Spleen (tissue), 11 donors: ENCODE measurements around the gene ARHGAP24. TPM values are rescaled to one million over a fixed set of nuclear protein-coding genes. Genes with fewer than 3 reads are reported as not detected.
A peak's percentile ranks its signal among the peaks of the same experiment; 100 is the strongest.

Experiments
- DNase-seq: peaks from one replicate; pipeline ENCODE4 v3.0.0-alpha.2; 2020
- H3K27ac ChIP-seq, 8 donors: fragments of 200-600 bp; sonication (generic) in 7 of 8; 1 replicate in 4 of 8; 2 replicates in 4 of 8; pipeline versions ENCODE4 v1.5.0 to v1.8.0; 2016 to 2021; ENCODE audit warnings: inconsistent platforms in 4 of 8, mild to moderate bottlenecking in 4 of 8, moderate library complexity in 1 of 8
- H3K27me3 ChIP-seq, 7 donors: fragments of 200-600 bp; sonication (generic) in 6 of 7; replicated peaks in 1 of 7; 1 replicate in 4 of 7; 2 replicates in 3 of 7; pipeline versions ENCODE4 v1.5.0 to v1.8.0; 2016 to 2021; ENCODE audit warnings: inconsistent platforms in 3 of 7, mild to moderate bottlenecking in 1 of 7
- H3K36me3 ChIP-seq, 6 donors: fragments of 200-600 bp; sonication (generic) in 5 of 6; 1 replicate in 4 of 6; 2 replicates in 2 of 6; pipeline versions ENCODE4 v1.5.0 to v1.8.0; 2016 to 2021; ENCODE audit warnings: inconsistent platforms in 2 of 6
- H3K4me1 ChIP-seq, 6 donors: fragments of 200-600 bp; sonication (generic) in 5 of 6; 1 replicate in 3 of 6; 2 replicates in 3 of 6; pipeline versions ENCODE4 v1.5.0 to v1.8.0; 2016 to 2021; ENCODE audit warnings: inconsistent platforms in 3 of 6
- H3K4me3 ChIP-seq, 8 donors: fragments of 200-600 bp; sonication (generic) in 7 of 8; 1 replicate in 4 of 8; 2 replicates in 4 of 8; pipeline versions ENCODE4 v1.5.0 to v1.8.0; 2016 to 2021; ENCODE audit warnings: inconsistent platforms in 4 of 8, mild to moderate bottlenecking in 4 of 8, moderate library complexity in 2 of 8
- H3K9me3 ChIP-seq, 8 donors: fragments of 200-600 bp; sonication (generic) in 7 of 8; 1 replicate in 4 of 8; 2 replicates in 4 of 8; pipeline versions ENCODE4 v1.5.0 to v1.8.0; 2016 to 2021; ENCODE audit warnings: inconsistent platforms in 4 of 8
- POLR2A ChIP-seq, 3 donors: fragments of 450-650 bp; IDR thresholded peaks; one replicate each; pipeline ENCODE4 v1.5.1; 2017; ENCODE audit warnings: antibody characterized with exemption in 3 of 3, mild to moderate bottlenecking in 1 of 3
- POLR2AphosphoS5 ChIP-seq, 3 donors: sonication (generic); formaldehyde crosslinking; IDR thresholded peaks; one replicate each; pipeline ENCODE4 v1.5.1; 2017; ENCODE audit warnings: antibody characterized with exemption in 3 of 3
- WGBS, 5 donors: extraction: QIAGEN DNeasy Blood & Tissue Kit in 3 of 5; methylation state at CpG; one replicate each; pipeline versions ENCODE4 v1.1.5 to v1.1.7; 2013 to 2018; 5-methylcytosine and 5-hydroxymethylcytosine counted together
- intact Hi-C: fragments of 100-400 bp; cut with DNase I; formaldehyde crosslinking; loops from one replicate; pipeline ENCODE4 v1.15.0; 2023; ENCODE audit warnings: low total_unique reads
- polyA plus RNA-seq, 3 donors: library from polyadenylated mRNA; stranded (reverse); fragments of 200-250 nt; gene quantifications; one replicate each; pipeline ENCODE4 v1.2.1, GENCODE V29; 2013
- total RNA-seq, 7 donors: library from RNA; depleted of rRNA in 3 of 7; stranded (reverse); fragments of >200 nt in 3 of 7; fragmentation: NEBNext Ultra II Directional in 4 of 7; extraction: Animal tissue kit (Norgen Biotek cat#: 25700) in 4 of 7; gene quantifications; one replicate each; pipeline versions ENCODE4 v1.1.0 to v1.2.1, GENCODE V29; 2016 to 2021
- TF ChIP-seq, protein P1 (sequence below), 11 experiments: fragments of 200-600 bp in 7 of 11; fragments of 450-650 bp in 4 of 11; sonication (generic) in 4 of 11; IDR thresholded peaks in 8 of 11; conservative IDR thresholded peaks in 3 of 11; 1 replicate in 7 of 11; 2 replicates in 4 of 11; pipeline versions ENCODE4 v1.4.0 to v1.8.0; 2016 to 2021; ENCODE audit warnings: antibody characterized with exemption in 11 of 11, inconsistent platforms in 4 of 11, mild to moderate bottlenecking in 1 of 11
- donor health status: healthy with polysubstance abuse.
- donor health status: DM: no; HTN: no; CAD: no; lungs with moderate emphysema.
- donor health status: DM: no; HTN: no; CAD: no.
- donor health status: Bipolar disorder and iron deficiency.
- donor health status: healthy.
- donor health status: DM: no; HTN: no; CAD: no.
- donor health status: DM: yes; HTN: yes; CAD: no.

The ARHGAP24 gene
- total and polyA plus RNA-seq, 10 donors = 23.1 to 199 (median 130) TPM

DNA sequence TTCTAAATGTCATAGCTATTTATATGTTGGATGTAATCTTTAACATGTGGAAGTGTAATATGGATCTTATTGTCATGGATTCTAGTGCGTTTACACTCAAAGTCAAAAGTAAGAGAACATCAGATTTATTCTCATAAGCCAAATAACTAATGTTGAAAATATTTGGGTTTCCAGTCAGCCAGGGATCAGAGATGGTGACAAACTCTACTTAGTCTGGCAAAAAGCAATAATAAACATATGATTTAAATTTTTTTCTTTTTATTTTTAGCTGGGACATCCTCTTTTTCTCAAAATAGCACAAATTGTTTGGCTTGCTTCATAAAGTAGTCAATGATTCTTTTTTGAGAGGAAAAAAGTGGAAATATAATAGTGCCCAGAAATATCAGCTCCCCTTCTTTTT is 392.3 kb downstream of the ARHGAP24 start:
- intact Hi-C loops = no loop called here

DNA sequence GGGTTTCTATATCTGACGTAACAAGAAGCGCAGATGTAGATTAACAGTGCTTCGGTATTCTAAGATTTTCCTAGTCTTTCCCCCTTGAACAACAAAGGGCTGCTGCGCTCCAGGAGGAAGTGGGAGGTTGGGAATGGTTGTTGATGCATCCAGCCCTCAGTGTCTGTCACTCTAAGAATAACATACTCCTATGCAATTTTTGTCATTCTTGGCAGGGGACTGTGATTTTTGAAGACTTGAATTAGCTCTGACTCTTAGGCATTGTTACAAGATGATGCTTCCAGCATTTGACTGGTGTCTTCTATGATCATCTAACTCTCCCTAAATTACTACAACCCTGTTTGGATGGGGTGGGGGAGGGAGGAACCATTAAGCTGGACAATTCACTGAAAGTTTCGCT is 394.2 kb downstream of the ARHGAP24 start:
- 63 to 71% (median 69%) methylated on average over 5 of the region's 5 CpGs for WGBS, 5 donors
- Histone ChIP-seq H3K4me1 (peaks cover 0 to 12% (median 4%) of the 10 kb centered on the region in 6 donors), H3K9me3 (no peaks in the 10 kb centered on the region), H3K27me3 (no peaks in the 10 kb centered on the region), H3K27ac (peak overlapping the region in 2 of 8 donors; percentile 4 to 16), H3K4me3 (no peak overlapping the region), H3K36me3 (no peaks in the 10 kb centered on the region)
- TF ChIP-seq POLR2AphosphoS5 (IDR thresholded peaks at IDR 0.05) = no peak
- TF ChIP-seq, protein P1, sequence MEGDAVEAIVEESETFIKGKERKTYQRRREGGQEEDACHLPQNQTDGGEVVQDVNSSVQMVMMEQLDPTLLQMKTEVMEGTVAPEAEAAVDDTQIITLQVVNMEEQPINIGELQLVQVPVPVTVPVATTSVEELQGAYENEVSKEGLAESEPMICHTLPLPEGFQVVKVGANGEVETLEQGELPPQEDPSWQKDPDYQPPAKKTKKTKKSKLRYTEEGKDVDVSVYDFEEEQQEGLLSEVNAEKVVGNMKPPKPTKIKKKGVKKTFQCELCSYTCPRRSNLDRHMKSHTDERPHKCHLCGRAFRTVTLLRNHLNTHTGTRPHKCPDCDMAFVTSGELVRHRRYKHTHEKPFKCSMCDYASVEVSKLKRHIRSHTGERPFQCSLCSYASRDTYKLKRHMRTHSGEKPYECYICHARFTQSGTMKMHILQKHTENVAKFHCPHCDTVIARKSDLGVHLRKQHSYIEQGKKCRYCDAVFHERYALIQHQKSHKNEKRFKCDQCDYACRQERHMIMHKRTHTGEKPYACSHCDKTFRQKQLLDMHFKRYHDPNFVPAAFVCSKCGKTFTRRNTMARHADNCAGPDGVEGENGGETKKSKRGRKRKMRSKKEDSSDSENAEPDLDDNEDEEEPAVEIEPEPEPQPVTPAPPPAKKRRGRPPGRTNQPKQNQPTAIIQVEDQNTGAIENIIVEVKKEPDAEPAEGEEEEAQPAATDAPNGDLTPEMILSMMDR (IDR thresholded peaks at IDR 0.05 in 8 of 11, conservative IDR thresholded peaks at IDR 0.05 in 3 of 11) = no peak
- TF ChIP-seq POLR2A (IDR thresholded peaks at IDR 0.05) = no peak
- DNase-seq = no peak
- intact Hi-C loops = no loop called here

More for the DNA sequence above, 392.3 kb downstream of the ARHGAP24 start:
- no peaks in the 10 kb centered on the region for H3K36me3 ChIP-seq
- no peak for DNase-seq
- peaks cover 0 to 12% (median 4%) of the 10 kb centered on the region in 6 donors for H3K4me1 ChIP-seq
- TF ChIP-seq POLR2AphosphoS5 (IDR thresholded peaks at IDR 0.05) (no peak), POLR2A (IDR thresholded peaks at IDR 0.05) (no peak)
- TF ChIP-seq, protein P1 (IDR thresholded peaks at IDR 0.05 in 8 of 11, conservative IDR thresholded peaks at IDR 0.05 in 3 of 11) = no peak
- 85 to 94% (median 88%) methylated on average over 1 of the region's 1 CpG for WGBS, 5 donors
- H3K27ac ChIP-seq = peak overlapping the region in 1 of 8 donors; percentile 31
- no peaks in the 10 kb centered on the region for H3K9me3 ChIP-seq
- no peaks in the 10 kb centered on the region for H3K27me3 ChIP-seq
- no peak overlapping the region for H3K4me3 ChIP-seq

DNA sequence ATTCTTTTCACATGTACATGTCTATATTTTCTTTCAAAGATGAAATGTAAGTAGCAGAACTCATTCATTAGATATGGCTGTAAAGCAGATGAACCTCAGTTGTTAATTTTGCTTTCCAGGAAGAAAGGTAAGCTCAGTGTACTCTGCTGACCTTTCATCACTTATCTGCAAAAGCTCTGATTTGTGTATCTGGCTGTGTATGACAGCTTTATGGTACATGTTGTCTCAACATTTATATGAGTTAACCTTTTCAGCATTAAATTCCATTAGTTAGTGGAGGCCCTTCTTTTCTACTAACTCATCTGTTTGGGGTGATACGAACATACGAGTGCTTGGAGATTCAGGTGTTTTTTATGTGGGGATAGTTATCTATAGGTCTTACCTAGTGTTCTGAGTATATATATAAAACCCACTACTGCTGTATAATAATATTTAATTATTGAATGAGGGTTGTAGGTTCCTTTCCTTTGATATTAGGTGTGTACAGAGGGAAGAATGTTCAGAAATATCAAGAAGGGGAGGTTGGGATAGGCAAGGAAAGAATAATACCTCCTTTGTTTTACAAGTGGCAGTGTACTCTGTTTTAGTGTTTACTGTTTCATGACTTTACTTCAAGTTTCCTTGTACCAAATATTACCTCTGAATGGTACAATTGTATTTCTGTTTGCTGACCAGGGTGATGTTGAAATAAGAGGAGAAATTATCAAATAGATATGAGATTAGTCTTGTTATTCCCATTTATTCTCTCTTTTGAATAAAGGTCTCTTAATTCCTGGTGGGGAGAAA is 395.5 kb downstream of the ARHGAP24 start:
- WGBS, 5 donors = 93 to 98% (median 95%) methylated on average over 2 of the region's 2 CpGs
- H3K36me3 ChIP-seq = no peaks in the 10 kb centered on the region
- intact Hi-C loops = no loop called here
- DNase-seq = no peak
- H3K27me3 ChIP-seq = no peaks in the 10 kb centered on the region
- H3K27ac ChIP-seq = no peak overlapping the region
- TF ChIP-seq, protein P1 (IDR thresholded peaks at IDR 0.05 in 8 of 11, conservative IDR thresholded peaks at IDR 0.05 in 3 of 11) = no peak
- no peak for TF ChIP-seq POLR2A (IDR thresholded peaks at IDR 0.05)
- no peak for TF ChIP-seq POLR2AphosphoS5 (IDR thresholded peaks at IDR 0.05)
- no peak overlapping the region for H3K4me3 ChIP-seq
- H3K4me1 ChIP-seq = peaks cover 0 to 9% (median 4%) of the 10 kb centered on the region in 6 donors
- H3K9me3 ChIP-seq = no peaks in the 10 kb centered on the region

DNA sequence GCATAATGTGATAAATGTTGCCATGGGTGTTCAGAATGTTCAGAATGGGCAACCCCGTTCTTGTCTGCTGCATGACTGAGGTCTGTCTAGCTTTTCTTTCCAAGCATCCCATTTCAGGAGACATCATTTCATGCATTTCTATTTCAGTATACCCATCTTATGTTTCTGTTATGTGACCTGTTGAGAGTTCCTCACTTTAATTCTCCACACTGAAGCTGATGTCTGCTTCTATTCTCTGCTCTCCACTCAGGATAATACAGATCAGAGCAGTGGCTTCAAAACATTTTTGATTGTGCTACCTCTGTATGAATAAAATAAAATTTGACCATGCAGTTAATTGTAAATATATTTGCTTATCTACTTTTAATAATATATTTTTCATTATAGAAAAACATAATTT is 398.6 kb downstream of the ARHGAP24 start:
- no peak for DNase-seq
- no peak overlapping the region for H3K27ac ChIP-seq
- no peak for TF ChIP-seq POLR2A (IDR thresholded peaks at IDR 0.05)
- TF ChIP-seq POLR2AphosphoS5 (IDR thresholded peaks at IDR 0.05) = no peak
- TF ChIP-seq, protein P1 (IDR thresholded peaks at IDR 0.05 in 8 of 11, conservative IDR thresholded peaks at IDR 0.05 in 3 of 11) = no peak
- no peaks in the 10 kb centered on the region for H3K4me1 ChIP-seq
- no peaks in the 10 kb centered on the region for H3K9me3 ChIP-seq
- 79 to 97% (median 85%) methylated on average over 1 of the region's 1 CpG for WGBS, 5 donors
- no peaks in the 10 kb centered on the region for H3K27me3 ChIP-seq
- intact Hi-C loops = no loop called here
- H3K36me3 ChIP-seq = no peaks in the 10 kb centered on the region
- H3K4me3 ChIP-seq = no peak overlapping the region
